Gastroesophageal sphincter (tissue), 4 donors: ENCODE results near the gene FAM240A. TPM values are rescaled to one million over a fixed set of nuclear protein-coding genes. Genes with fewer than 3 reads are reported as not detected.

ENCODE experiments used
- ATAC-seq: fragments of 150-250 bp; one replicate; pipeline ENCODE4 v1.9.1; 2016; ENCODE audit warnings: mild to moderate bottlenecking, moderate library complexity
- H3K27ac ChIP-seq, 4 donors: fragments of 200-600 bp; sonication (generic) in 3 of 4; 1 replicate in 3 of 4; 2 replicates in 1 of 4; pipeline ENCODE4 v1.5.1; 2016 to 2019
- H3K27me3 ChIP-seq: fragments of 200-600 bp; sonication (generic); one replicate; pipeline ENCODE4 v1.5.1; 2019
- H3K36me3 ChIP-seq, 2 donors: fragments of 200-600 bp; sonication (generic); one replicate each; pipeline ENCODE4 v1.5.1; 2019; ENCODE audit warnings: control low read depth in 1 of 2
- H3K4me1 ChIP-seq, 3 donors: fragments of 200-600 bp; sonication (generic); 1 replicate in 2 of 3; 2 replicates in 1 of 3; pipeline ENCODE4 v1.5.1; 2016 to 2019; ENCODE audit warnings: control low read depth in 2 of 3
- H3K4me3 ChIP-seq, 2 donors: fragments of 200-600 bp; sonication (generic); one replicate each; pipeline ENCODE4 v1.5.1; 2019; ENCODE audit warnings: mild to moderate bottlenecking in 1 of 2, moderate library complexity in 1 of 2
- H3K9me3 ChIP-seq, 3 donors: fragments of 200-600 bp; sonication (generic); one replicate each; pipeline ENCODE4 v1.5.1; 2017 to 2019; ENCODE audit warnings: control low read depth in 2 of 3
- EP300 ChIP-seq: sonication (generic); formaldehyde crosslinking; IDR thresholded peaks from one replicate; pipeline ENCODE4 v1.6.1; 2017; ENCODE audit warnings: antibody characterized with exemption, mild to moderate bottlenecking
- POLR2A ChIP-seq, 2 donors: fragments of 450-650 bp; IDR thresholded peaks; one replicate each; pipeline ENCODE4 v1.6.1; 2017; ENCODE audit warnings: antibody characterized with exemption in 2 of 2, mild to moderate bottlenecking in 2 of 2, moderate library complexity in 1 of 2
- POLR2AphosphoS5 ChIP-seq: sonication (generic); formaldehyde crosslinking; IDR thresholded peaks from one replicate; pipeline ENCODE4 v1.6.1; 2017; ENCODE audit warnings: antibody characterized with exemption
- WGBS, 2 donors: methylation state at CpG; one replicate each; pipeline ENCODE4 v1.1.5; 2018; ENCODE audit warnings: low coverage in 1 of 2; 5-methylcytosine and 5-hydroxymethylcytosine counted together
- total RNA-seq, 4 donors: library from RNA; depleted of rRNA; stranded (reverse); fragments of >200 nt; gene quantifications; one replicate each; pipeline ENCODE4 v1.1.0, GENCODE V29; 2016
- TF ChIP-seq, protein P1 (sequence below), 4 experiments: fragments of 200-600 bp in 2 of 4; fragments of 450-650 bp in 2 of 4; sonication (generic) in 1 of 4; IDR thresholded peaks; one replicate each; pipeline ENCODE4 v1.5.1; 2017 to 2019; ENCODE audit warnings: antibody characterized with exemption in 4 of 4, mild to moderate bottlenecking in 2 of 4, moderate library complexity in 2 of 4

The FAM240A gene
- total RNA-seq, 4 donors from 2014 or later = not detected

DNA sequence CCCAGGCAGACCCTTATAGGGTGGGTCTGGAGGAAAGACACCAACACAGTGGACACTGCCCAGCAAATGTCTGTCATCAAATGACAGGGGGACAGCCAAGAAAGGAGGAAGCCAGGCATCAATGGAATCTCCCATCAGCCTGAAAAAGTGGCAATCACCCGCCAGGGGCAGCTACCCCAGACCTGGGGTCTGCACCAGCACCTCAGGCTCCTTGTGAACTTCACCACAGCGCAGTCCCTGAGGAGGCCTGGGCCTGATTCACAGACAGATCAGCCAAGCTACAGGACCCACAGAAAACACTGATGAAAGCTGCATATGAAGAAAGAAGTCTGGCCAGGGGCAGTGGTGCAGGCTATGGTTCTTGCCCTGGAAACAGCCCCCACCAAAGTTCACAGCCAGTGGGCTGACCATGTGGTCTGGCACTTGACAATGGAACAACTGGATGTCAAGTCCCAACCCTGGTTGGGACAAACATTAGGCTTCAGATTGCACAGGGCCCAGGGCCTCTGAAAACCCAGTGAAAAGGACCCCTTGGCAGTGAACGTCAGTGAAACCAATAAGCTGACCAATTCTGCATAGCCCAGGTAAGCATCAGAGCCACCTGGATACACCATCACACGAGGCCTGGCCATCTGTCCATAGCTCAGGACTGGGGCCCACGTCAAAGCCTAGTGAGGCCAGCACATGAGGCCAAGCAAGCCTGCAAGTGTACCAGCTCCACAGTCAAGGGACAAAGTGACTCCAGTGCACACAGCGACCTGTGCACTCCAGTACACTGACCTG is 52.1 kb downstream of the FAM240A start:
- H3K27me3 ChIP-seq = no peaks in the 10 kb centered on the region
- TF ChIP-seq, protein P1, sequence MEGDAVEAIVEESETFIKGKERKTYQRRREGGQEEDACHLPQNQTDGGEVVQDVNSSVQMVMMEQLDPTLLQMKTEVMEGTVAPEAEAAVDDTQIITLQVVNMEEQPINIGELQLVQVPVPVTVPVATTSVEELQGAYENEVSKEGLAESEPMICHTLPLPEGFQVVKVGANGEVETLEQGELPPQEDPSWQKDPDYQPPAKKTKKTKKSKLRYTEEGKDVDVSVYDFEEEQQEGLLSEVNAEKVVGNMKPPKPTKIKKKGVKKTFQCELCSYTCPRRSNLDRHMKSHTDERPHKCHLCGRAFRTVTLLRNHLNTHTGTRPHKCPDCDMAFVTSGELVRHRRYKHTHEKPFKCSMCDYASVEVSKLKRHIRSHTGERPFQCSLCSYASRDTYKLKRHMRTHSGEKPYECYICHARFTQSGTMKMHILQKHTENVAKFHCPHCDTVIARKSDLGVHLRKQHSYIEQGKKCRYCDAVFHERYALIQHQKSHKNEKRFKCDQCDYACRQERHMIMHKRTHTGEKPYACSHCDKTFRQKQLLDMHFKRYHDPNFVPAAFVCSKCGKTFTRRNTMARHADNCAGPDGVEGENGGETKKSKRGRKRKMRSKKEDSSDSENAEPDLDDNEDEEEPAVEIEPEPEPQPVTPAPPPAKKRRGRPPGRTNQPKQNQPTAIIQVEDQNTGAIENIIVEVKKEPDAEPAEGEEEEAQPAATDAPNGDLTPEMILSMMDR (IDR thresholded peaks at IDR 0.05) = no peak
- TF ChIP-seq EP300 (no peak), POLR2AphosphoS5 (no peak), POLR2A (IDR thresholded peaks at IDR 0.05) (no peak)
- WGBS, 2 donors = 67% methylated on average over 1 of the region's 6 CpGs; no CpG with 5 or more reads in 1 of the 2 donors

GRCh38 chr3:46664971-46665762 is 52.8 kb downstream of the FAM240A start:
- H3K9me3 ChIP-seq = no peaks in the 10 kb centered on the region
- TF ChIP-seq POLR2A (IDR thresholded peaks at IDR 0.05) (no peak), POLR2AphosphoS5 (no peak), EP300 (no peak)
- TF ChIP-seq, protein P1 (IDR thresholded peaks at IDR 0.05) = no peak
- H3K36me3 ChIP-seq = no peaks in the 10 kb centered on the region
- ATAC-seq = no peak
- WGBS, 2 donors = 73 to 81% methylated on average over 6 to 13 of the region's 23 CpGs
- H3K27ac ChIP-seq = no peak overlapping the region
- H3K4me1 ChIP-seq = peaks cover 0 to 34% (median 5%) of the 10 kb centered on the region in 3 donors
- H3K27me3 ChIP-seq = no peaks in the 10 kb centered on the region
- no peak overlapping the region for H3K4me3 ChIP-seq

More for the DNA sequence above, 52.1 kb downstream of the FAM240A start:
- peaks cover 0 to 34% (median 5%) of the 10 kb centered on the region in 3 donors for H3K4me1 ChIP-seq
- H3K4me3 ChIP-seq = no peak overlapping the region
- H3K9me3 ChIP-seq = no peaks in the 10 kb centered on the region
- ATAC-seq = no peak
- H3K36me3 ChIP-seq = no peaks in the 10 kb centered on the region
- no peak overlapping the region for H3K27ac ChIP-seq

- Histone ChIP-seq H3K36me3 (no peaks in the 10 kb centered on the region), H3K9me3 (no peaks in the 10 kb centered on the region), H3K27ac (no peak overlapping the region), H3K4me3 (no peak overlapping the region), H3K27me3 (no peaks in the 10 kb centered on the region), H3K4me1 (peaks cover 0 to 31% (median 5%) of the 10 kb centered on the region in 3 donors)
- 81 to 88% methylated on average over 5 to 7 of the region's 9 CpGs for WGBS, 2 donors
- TF ChIP-seq POLR2AphosphoS5 (no peak), POLR2A (IDR thresholded peaks at IDR 0.05) (no peak), EP300 (no peak)
- TF ChIP-seq, protein P1 (IDR thresholded peaks at IDR 0.05) = no peak
- no peak for ATAC-seq
Observed at GRCh38 chr3:46665763-46666452, 53.6 kb downstream of the FAM240A start.

DNA sequence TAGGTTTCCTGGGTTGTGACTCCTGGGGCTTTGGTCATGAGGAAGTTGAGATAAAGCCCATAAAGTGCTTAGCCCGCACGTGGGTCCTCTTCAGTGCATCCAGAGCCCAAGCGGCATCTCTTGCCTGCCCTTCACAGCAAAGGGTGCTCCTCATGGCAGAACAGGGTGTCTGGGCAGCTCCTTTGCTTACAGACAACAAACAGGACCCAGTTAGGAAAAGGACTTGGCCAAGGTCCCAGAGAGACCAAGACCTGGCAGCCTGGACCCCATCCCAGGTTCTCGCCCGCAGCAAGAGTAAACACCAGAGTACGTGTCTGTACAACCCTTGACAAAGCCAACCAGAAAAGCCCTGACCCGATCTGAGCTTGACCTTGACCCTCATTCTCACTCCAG is 54.1 kb downstream of the FAM240A start:
- no peak for ATAC-seq
- TF ChIP-seq EP300 (no peak), POLR2AphosphoS5 (no peak), POLR2A (IDR thresholded peaks at IDR 0.05) (no peak)
- TF ChIP-seq, protein P1 (IDR thresholded peaks at IDR 0.05) = no peak
- H3K9me3 ChIP-seq = no peaks in the 10 kb centered on the region
- H3K4me1 ChIP-seq = peaks cover 0 to 31% (median 5%) of the 10 kb centered on the region in 3 donors
- no peak overlapping the region for H3K27ac ChIP-seq
- no peaks in the 10 kb centered on the region for H3K27me3 ChIP-seq
- H3K4me3 ChIP-seq = no peak overlapping the region
- H3K36me3 ChIP-seq = no peaks in the 10 kb centered on the region
- WGBS, 2 donors = 80% methylated on average over 1 of the region's 7 CpGs; no CpG with 5 or more reads in 1 of the 2 donors
